Subcutaneous abdominal adipose tissue (tissue), 5 donors: ENCODE measurements around the gene WDR91.

ENCODE experiments used
- H3K27ac ChIP-seq: one replicate; pipeline ENCODE4 v1.7.0; 2013; ENCODE audit warnings: low read depth, mild to moderate bottlenecking, inconsistent platforms, low read length, moderate library complexity
- H3K27me3 ChIP-seq, 5 donors: one replicate each; pipeline ENCODE4 v1.7.0; 2013; ENCODE audit warnings: low read length in 5 of 5, inconsistent platforms in 1 of 5; ENCODE audit not compliant: control insufficient read depth in 5 of 5, insufficient read depth in 4 of 5
- H3K36me3 ChIP-seq, 5 donors: one replicate each; pipeline ENCODE4 v1.7.0; 2013; ENCODE audit warnings: low read length in 5 of 5; ENCODE audit not compliant: control insufficient read depth in 5 of 5, insufficient read depth in 5 of 5
- H3K4me1 ChIP-seq, 5 donors: one replicate each; pipeline ENCODE4 v1.7.0; 2013; ENCODE audit warnings: low read length in 5 of 5, mild to moderate bottlenecking in 3 of 5, moderate library complexity in 1 of 5; ENCODE audit not compliant: control insufficient read depth in 5 of 5, insufficient read depth in 5 of 5
- H3K4me3 ChIP-seq, 5 donors: one replicate each; pipeline ENCODE4 v1.7.0; 2013; ENCODE audit warnings: low read length in 5 of 5, low read depth in 1 of 5
- H3K9ac ChIP-seq, 5 donors: one replicate each; pipeline ENCODE4 v1.7.0; 2013; ENCODE audit warnings: low read length in 5 of 5, mild to moderate bottlenecking in 4 of 5, moderate library complexity in 3 of 5
- H3K9me3 ChIP-seq, 5 donors: one replicate each; pipeline ENCODE4 v1.7.0; 2013; ENCODE audit warnings: low read length in 5 of 5; ENCODE audit not compliant: control insufficient read depth in 5 of 5
- donor health status: healthy.
- donor health status: healthy.
- donor health status: healthy.
- donor health status: healthy.
- donor health status: healthy.

The WDR91 gene

GRCh38 chr7:135210888-135211178 lies 493 bp downstream of the WDR91 start:
- H3K36me3 ChIP-seq = peaks cover 2 to 15% (median 4%) of the 10 kb centered on the region in 5 donors
- H3K9ac ChIP-seq = peak overlapping the region in 4 of 5 donors; percentile 79 to 91 (median 86)
- H3K27ac ChIP-seq = peak overlapping the region; percentile 90
- H3K4me1 ChIP-seq = peaks cover 2 to 41% (median 23%) of the 10 kb centered on the region in 5 donors
- H3K4me3 ChIP-seq = peak overlapping the region; percentile 71 to 97 (median 87)
- no peaks in the 10 kb centered on the region for H3K9me3 ChIP-seq
- no peaks in the 10 kb centered on the region for H3K27me3 ChIP-seq

GRCh38 chr7:135209225-135209834 lies 2.0 kb downstream of the WDR91 start:
- no peaks in the 10 kb centered on the region for H3K9me3 ChIP-seq
- peak overlapping the region; percentile 20 for H3K27ac ChIP-seq
- H3K9ac ChIP-seq = peak overlapping the region in 1 of 5 donors; percentile 3
- peaks cover 4 to 30% (median 14%) of the 10 kb centered on the region in 5 donors for H3K36me3 ChIP-seq
- peaks cover 2 to 43% (median 25%) of the 10 kb centered on the region in 5 donors for H3K4me1 ChIP-seq
- no peaks in the 10 kb centered on the region for H3K27me3 ChIP-seq
- H3K4me3 ChIP-seq = peak overlapping the region in 2 of 5 donors; percentile 34 to 97

GRCh38 chr7:135208102-135208793 lies 3.1 kb downstream of the WDR91 start:
- Histone ChIP-seq H3K4me3 (peak overlapping the region in 2 of 5 donors; percentile 0 to 17), H3K9ac (no peak overlapping the region), H3K27me3 (no peaks in the 10 kb centered on the region), H3K4me1 (peaks cover 2 to 50% (median 26%) of the 10 kb centered on the region in 5 donors), H3K27ac (peak overlapping the region; percentile 20), H3K9me3 (no peaks in the 10 kb centered on the region), H3K36me3 (peaks cover 7 to 40% (median 24%) of the 10 kb centered on the region in 5 donors)

- H3K27ac ChIP-seq = no peak overlapping the region
- no peak overlapping the region for H3K4me3 ChIP-seq
- no peaks in the 10 kb centered on the region for H3K9me3 ChIP-seq
- H3K9ac ChIP-seq = no peak overlapping the region
- H3K4me1 ChIP-seq = peaks cover 2 to 50% (median 26%) of the 10 kb centered on the region in 5 donors
- peaks cover 9 to 47% (median 31%) of the 10 kb centered on the region in 5 donors for H3K36me3 ChIP-seq
- H3K27me3 ChIP-seq = no peaks in the 10 kb centered on the region
Measured at GRCh38 chr7:135207406-135208101, 3.8 kb downstream of the WDR91 start.

- H3K27me3 ChIP-seq = no peaks in the 10 kb centered on the region
- H3K36me3 ChIP-seq = peaks cover 13 to 53% (median 33%) of the 10 kb centered on the region in 5 donors
- H3K9ac ChIP-seq = no peak overlapping the region
- H3K4me1 ChIP-seq = peaks cover 2 to 48% (median 26%) of the 10 kb centered on the region in 5 donors
- H3K4me3 ChIP-seq = no peak overlapping the region
- H3K9me3 ChIP-seq = no peaks in the 10 kb centered on the region
- no peak overlapping the region for H3K27ac ChIP-seq
Measured at GRCh38 chr7:135206941-135207391, 4.4 kb downstream of the WDR91 start.

GRCh38 chr7:135205850-135206249 lies 5.5 kb downstream of the WDR91 start:
- H3K4me3 ChIP-seq = no peak overlapping the region
- no peaks in the 10 kb centered on the region for H3K9me3 ChIP-seq
- H3K27me3 ChIP-seq = no peaks in the 10 kb centered on the region
- peaks cover 2 to 43% (median 25%) of the 10 kb centered on the region in 5 donors for H3K4me1 ChIP-seq
- H3K27ac ChIP-seq = no peak overlapping the region
- no peak overlapping the region for H3K9ac ChIP-seq
- H3K36me3 ChIP-seq = peaks cover 21 to 64% (median 43%) of the 10 kb centered on the region in 5 donors

- no peak overlapping the region for H3K4me3 ChIP-seq
- H3K9ac ChIP-seq = no peak overlapping the region
- no peaks in the 10 kb centered on the region for H3K27me3 ChIP-seq
- peaks cover 25 to 74% (median 51%) of the 10 kb centered on the region in 5 donors for H3K36me3 ChIP-seq
- no peaks in the 10 kb centered on the region for H3K9me3 ChIP-seq
- no peak overlapping the region for H3K27ac ChIP-seq
- peaks cover 0 to 34% (median 17%) of the 10 kb centered on the region in 5 donors for H3K4me1 ChIP-seq
Measured at GRCh38 chr7:135204876-135205275, 6.5 kb downstream of the WDR91 start.

- Histone ChIP-seq H3K4me1 (peaks cover 0 to 29% (median 16%) of the 10 kb centered on the region in 5 donors), H3K9ac (no peak overlapping the region)
Measured at GRCh38 chr7:135204341-135204749, 7.0 kb downstream of the WDR91 start.

GRCh38 chr7:135201350-135201749 lies 10.0 kb downstream of the WDR91 start:
- Histone ChIP-seq H3K27me3 (no peaks in the 10 kb centered on the region), H3K4me1 (peaks cover 0 to 9% (median 0%) of the 10 kb centered on the region in 5 donors), H3K36me3 (peaks cover 28 to 97% (median 77%) of the 10 kb centered on the region in 5 donors), H3K4me3 (no peak overlapping the region), H3K27ac (no peak overlapping the region), H3K9ac (no peak overlapping the region), H3K9me3 (no peaks in the 10 kb centered on the region)

More at GRCh38 chr7:135204341-135204749, 7.0 kb downstream of the WDR91 start:
- no peaks in the 10 kb centered on the region for H3K9me3 ChIP-seq
- H3K27me3 ChIP-seq = no peaks in the 10 kb centered on the region
- no peak overlapping the region for H3K27ac ChIP-seq
- H3K36me3 ChIP-seq = peaks cover 28 to 80% (median 57%) of the 10 kb centered on the region in 5 donors
- no peak overlapping the region for H3K4me3 ChIP-seq
